GM12874 (cell line): ENCODE results near the gene SHLD2.
"Not testable (repeated sequence)": the region's sequence is repeated elsewhere in the genome, so short reads cannot be mapped to it uniquely, and the experiment has no call there.

Experiments used
- CTCF ChIP-seq: IDR thresholded peaks from 2 replicates; pipeline ENCODE4 v1.5.1; 2011; ENCODE audit warnings: low read depth, mild to moderate bottlenecking, control low read depth, low read length, moderate library complexity; ENCODE audit not compliant: insufficient read depth

SHLD2 gene

DNA sequence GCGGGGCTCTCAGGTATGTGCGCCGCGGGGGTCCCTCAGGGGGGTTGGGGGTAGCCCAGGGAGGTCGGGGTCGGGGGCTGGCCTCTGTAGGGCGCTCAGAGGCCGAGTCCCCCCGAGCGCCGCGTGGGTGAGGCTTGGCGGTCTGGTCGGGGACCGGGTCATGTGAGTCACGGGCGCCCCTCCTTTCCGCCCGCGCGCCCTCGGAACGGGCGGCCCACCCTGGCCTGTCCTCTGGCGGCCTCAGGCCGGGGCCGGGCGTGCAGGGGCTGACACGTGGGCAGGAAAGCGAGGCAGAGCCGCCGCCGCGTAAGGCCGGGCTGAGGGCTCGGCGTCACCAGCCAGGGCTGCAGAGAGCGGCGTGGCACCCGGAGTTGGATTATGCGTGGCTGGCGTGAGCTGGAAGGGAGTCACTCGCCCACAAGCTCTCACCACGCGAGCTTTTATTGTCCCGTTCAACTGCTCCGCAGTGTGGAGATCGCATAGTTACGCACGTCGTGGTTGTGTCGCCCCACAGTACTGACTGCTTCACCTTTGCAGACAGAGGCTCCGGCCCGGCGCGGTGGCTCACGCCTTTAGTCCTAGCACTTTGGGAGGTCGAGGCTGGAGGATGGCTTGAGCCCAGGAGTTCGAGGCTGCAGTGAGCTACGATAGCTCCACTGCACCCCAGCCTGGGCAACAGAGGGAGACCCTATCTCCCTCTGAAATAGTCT, 385 bp downstream of the SHLD2 start:
- TF ChIP-seq CTCF = no peak

GRCh38 chr10:87101996-87102395, 7.0 kb downstream of the SHLD2 start:
- no peak for TF ChIP-seq CTCF

DNA sequence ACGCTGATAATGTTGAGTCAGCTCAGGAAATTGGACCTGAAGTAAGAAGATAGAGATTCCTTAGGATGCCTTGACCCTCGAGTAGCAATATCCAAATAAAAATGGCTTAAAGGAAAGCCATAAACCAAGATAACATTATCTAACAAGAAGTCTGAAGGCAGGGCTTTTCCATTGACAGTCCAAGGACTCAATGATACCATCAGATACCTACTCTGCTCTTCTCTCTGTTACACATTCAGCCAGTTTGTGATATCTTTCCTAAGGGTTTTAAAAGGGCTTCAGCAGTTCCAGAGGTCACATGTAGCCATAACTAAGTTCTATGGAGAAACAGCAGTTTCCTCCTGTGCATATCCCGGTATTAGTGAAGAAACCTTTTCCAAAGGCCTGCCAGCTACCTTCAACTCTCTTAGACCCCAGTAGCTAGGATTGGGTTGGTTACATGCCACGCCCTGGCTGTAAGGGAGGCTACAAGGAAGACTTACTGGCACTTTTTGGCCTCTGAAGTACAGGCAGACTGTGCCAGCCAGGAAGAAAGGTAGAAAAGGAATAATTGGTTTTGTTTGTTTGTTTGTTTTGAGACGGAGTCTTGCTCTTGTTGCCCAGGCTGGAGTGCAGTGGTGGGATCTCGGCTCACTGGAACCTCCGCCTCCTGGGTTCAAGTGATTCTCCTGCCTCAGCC, 10.6 kb downstream of the SHLD2 start:
- TF ChIP-seq CTCF = no peak

- not testable (repeated sequence) for TF ChIP-seq CTCF
Measured at GRCh38 chr10:87225148-87225547, 130.1 kb downstream of the SHLD2 start, which contains the start of gene NUTM2A. NUTM2A (plus strand) TSS chr10:87225448; CDS start chr10:87225831, 383 bp downstream.
